Cardiac fibroblast (primary cell): ENCODE measurements around the gene ADRA2C.

Experiments
- DNase-seq, 2 donors: peaks; one replicate each; pipeline versions ENCODE4 v3.0.0 to v3.0.0-alpha.2; 2010; ENCODE audit warnings: low read depth in 2 of 2
- H3K4me3 ChIP-seq, 2 donors: replicated peaks in 1 of 2; 1 replicate in 1 of 2; 2 replicates in 1 of 2; pipeline ENCODE4 v1.5.1; 2011; ENCODE audit warnings: low read depth in 2 of 2, low read length in 2 of 2, mild to moderate bottlenecking in 2 of 2, moderate library complexity in 1 of 2
- CTCF ChIP-seq: IDR thresholded peaks from one replicate; pipeline ENCODE4 v1.5.1; 2011; ENCODE audit warnings: low read depth, mild to moderate bottlenecking, low read length, inconsistent platforms

Gene ADRA2C

GRCh38 chr4:3753726-3754412 is 12.3 kb upstream of the ADRA2C start:
- H3K4me3 ChIP-seq, result no peak overlapping the region
- no peak for TF ChIP-seq CTCF
- no peak for DNase-seq

- no peak for TF ChIP-seq CTCF
- DNase-seq, result no peak
- H3K4me3 ChIP-seq, result no peak overlapping the region
These were observed 9.7 kb upstream of the ADRA2C start for GRCh38 chr4:3756343-3757059.

- TF ChIP-seq CTCF, result no peak
- no peak for DNase-seq
- H3K4me3 ChIP-seq, result no peak overlapping the region
These were observed 6.9 kb upstream of the ADRA2C start for GRCh38 chr4:3759236-3759635.

- no peak overlapping the region for H3K4me3 ChIP-seq
- TF ChIP-seq CTCF, result no peak
- no peak for DNase-seq
These were observed 5.8 kb upstream of the ADRA2C start for GRCh38 chr4:3760346-3760745.

GRCh38 chr4:3760841-3761240 is 5.3 kb upstream of the ADRA2C start:
- no peak for DNase-seq
- H3K4me3 ChIP-seq, result no peak overlapping the region
- no peak for TF ChIP-seq CTCF

GRCh38 chr4:3762264-3762663 is 3.9 kb upstream of the ADRA2C start:
- H3K4me3 ChIP-seq, result no peak overlapping the region
- no peak for TF ChIP-seq CTCF
- DNase-seq, result no peak
